GM23338 (cell line): ENCODE data around the gene SPCS1.

Experiments
- CREB1 ChIP-seq: fragments of 250-450 bp; sonication (Bioruptor Pico); IDR thresholded peaks from 2 replicates; pipeline ENCODE4 v1.5.0; 2020; ENCODE audit warnings: low read depth, mild to moderate bottlenecking, moderate library complexity
- EZH2 ChIP-seq: fragments of 200-600 bp; sonication (generic); IDR thresholded peaks from one replicate; pipeline ENCODE4 v1.8.0; 2017; ENCODE audit warnings: antibody characterized with exemption, mild to moderate bottlenecking, low read depth; ENCODE audit not compliant: unreplicated experiment
- EZH2phosphoT487 ChIP-seq: fragments of 200-600 bp; sonication (generic); IDR thresholded peaks from one replicate; pipeline ENCODE4 v1.8.1; 2018; ENCODE audit warnings: antibody characterized with exemption; ENCODE audit not compliant: unreplicated experiment
- POLR2AphosphoS5 ChIP-seq: IDR thresholded peaks from 2 replicates; pipeline ENCODE4 v1.6.1; 2016; ENCODE audit warnings: antibody characterized with exemption, low read depth
- TF ChIP-seq, protein P1 (sequence below), 2 experiments: fragments of 200-600 bp in 1 of 2; sonication (generic) in 1 of 2; conservative IDR thresholded peaks; 2 replicates each; pipeline versions ENCODE4 v1.5.1 to v1.6.1; 2016 to 2017; ENCODE audit warnings: antibody characterized with exemption in 2 of 2, low read depth in 2 of 2, mild to moderate bottlenecking in 2 of 2, moderate library complexity in 1 of 2
- TF ChIP-seq, protein P2 (sequence below): IDR thresholded peaks from one replicate; pipeline ENCODE4 v1.6.1; 2018; ENCODE audit warnings: antibody characterized with exemption; ENCODE audit not compliant: unreplicated experiment

DNA sequence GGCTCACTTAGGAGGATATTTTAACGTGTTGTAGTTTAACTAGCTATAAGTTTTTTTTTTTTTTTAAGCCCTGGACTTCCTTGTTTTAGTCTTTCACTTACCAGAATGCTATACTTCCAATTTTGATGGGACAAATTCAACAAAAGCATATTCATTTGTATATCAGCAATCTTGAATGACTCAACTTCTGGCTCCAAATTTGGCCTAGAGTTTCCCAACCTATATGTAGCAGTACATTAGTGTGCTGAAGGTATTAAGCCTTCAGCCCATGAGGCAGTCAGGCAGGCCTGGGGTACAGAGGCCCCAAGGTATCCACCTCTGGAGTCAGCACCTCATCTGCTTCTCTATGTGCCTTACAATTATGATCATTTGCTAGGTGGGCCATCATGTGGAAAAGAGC, 26.1 kb upstream of the SPCS1 start:
- TF ChIP-seq, protein P1, sequence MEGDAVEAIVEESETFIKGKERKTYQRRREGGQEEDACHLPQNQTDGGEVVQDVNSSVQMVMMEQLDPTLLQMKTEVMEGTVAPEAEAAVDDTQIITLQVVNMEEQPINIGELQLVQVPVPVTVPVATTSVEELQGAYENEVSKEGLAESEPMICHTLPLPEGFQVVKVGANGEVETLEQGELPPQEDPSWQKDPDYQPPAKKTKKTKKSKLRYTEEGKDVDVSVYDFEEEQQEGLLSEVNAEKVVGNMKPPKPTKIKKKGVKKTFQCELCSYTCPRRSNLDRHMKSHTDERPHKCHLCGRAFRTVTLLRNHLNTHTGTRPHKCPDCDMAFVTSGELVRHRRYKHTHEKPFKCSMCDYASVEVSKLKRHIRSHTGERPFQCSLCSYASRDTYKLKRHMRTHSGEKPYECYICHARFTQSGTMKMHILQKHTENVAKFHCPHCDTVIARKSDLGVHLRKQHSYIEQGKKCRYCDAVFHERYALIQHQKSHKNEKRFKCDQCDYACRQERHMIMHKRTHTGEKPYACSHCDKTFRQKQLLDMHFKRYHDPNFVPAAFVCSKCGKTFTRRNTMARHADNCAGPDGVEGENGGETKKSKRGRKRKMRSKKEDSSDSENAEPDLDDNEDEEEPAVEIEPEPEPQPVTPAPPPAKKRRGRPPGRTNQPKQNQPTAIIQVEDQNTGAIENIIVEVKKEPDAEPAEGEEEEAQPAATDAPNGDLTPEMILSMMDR (conservative IDR thresholded peaks at IDR 0.05; ENCODE audit: low read depth in 2 of 2): no peak
- TF ChIP-seq POLR2AphosphoS5: no peak
- no peak for TF ChIP-seq EZH2phosphoT487
- no peak for TF ChIP-seq EZH2
- TF ChIP-seq CREB1 (CRISPR knock-in tag): no peak
- TF ChIP-seq, protein P2, sequence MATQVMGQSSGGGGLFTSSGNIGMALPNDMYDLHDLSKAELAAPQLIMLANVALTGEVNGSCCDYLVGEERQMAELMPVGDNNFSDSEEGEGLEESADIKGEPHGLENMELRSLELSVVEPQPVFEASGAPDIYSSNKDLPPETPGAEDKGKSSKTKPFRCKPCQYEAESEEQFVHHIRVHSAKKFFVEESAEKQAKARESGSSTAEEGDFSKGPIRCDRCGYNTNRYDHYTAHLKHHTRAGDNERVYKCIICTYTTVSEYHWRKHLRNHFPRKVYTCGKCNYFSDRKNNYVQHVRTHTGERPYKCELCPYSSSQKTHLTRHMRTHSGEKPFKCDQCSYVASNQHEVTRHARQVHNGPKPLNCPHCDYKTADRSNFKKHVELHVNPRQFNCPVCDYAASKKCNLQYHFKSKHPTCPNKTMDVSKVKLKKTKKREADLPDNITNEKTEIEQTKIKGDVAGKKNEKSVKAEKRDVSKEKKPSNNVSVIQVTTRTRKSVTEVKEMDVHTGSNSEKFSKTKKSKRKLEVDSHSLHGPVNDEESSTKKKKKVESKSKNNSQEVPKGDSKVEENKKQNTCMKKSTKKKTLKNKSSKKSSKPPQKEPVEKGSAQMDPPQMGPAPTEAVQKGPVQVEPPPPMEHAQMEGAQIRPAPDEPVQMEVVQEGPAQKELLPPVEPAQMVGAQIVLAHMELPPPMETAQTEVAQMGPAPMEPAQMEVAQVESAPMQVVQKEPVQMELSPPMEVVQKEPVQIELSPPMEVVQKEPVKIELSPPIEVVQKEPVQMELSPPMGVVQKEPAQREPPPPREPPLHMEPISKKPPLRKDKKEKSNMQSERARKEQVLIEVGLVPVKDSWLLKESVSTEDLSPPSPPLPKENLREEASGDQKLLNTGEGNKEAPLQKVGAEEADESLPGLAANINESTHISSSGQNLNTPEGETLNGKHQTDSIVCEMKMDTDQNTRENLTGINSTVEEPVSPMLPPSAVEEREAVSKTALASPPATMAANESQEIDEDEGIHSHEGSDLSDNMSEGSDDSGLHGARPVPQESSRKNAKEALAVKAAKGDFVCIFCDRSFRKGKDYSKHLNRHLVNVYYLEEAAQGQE: no peak
